ENCODE measurements around the gene ILF2. TPM values are rescaled to one million over a fixed set of nuclear protein-coding genes. Genes with fewer than 3 reads are reported as not detected.

ILF2 gene
- total and polyA plus RNA-seq, 2 of the 13 experiments (the other 11 are each of a cell fraction or from before 2014, with no cell fraction given): 292 to 366 TPM

GRCh38 chr1:153655333-153655732 lies 15.5 kb downstream of the ILF2 start (continued):
- TF ChIP-seq, protein P1, sequence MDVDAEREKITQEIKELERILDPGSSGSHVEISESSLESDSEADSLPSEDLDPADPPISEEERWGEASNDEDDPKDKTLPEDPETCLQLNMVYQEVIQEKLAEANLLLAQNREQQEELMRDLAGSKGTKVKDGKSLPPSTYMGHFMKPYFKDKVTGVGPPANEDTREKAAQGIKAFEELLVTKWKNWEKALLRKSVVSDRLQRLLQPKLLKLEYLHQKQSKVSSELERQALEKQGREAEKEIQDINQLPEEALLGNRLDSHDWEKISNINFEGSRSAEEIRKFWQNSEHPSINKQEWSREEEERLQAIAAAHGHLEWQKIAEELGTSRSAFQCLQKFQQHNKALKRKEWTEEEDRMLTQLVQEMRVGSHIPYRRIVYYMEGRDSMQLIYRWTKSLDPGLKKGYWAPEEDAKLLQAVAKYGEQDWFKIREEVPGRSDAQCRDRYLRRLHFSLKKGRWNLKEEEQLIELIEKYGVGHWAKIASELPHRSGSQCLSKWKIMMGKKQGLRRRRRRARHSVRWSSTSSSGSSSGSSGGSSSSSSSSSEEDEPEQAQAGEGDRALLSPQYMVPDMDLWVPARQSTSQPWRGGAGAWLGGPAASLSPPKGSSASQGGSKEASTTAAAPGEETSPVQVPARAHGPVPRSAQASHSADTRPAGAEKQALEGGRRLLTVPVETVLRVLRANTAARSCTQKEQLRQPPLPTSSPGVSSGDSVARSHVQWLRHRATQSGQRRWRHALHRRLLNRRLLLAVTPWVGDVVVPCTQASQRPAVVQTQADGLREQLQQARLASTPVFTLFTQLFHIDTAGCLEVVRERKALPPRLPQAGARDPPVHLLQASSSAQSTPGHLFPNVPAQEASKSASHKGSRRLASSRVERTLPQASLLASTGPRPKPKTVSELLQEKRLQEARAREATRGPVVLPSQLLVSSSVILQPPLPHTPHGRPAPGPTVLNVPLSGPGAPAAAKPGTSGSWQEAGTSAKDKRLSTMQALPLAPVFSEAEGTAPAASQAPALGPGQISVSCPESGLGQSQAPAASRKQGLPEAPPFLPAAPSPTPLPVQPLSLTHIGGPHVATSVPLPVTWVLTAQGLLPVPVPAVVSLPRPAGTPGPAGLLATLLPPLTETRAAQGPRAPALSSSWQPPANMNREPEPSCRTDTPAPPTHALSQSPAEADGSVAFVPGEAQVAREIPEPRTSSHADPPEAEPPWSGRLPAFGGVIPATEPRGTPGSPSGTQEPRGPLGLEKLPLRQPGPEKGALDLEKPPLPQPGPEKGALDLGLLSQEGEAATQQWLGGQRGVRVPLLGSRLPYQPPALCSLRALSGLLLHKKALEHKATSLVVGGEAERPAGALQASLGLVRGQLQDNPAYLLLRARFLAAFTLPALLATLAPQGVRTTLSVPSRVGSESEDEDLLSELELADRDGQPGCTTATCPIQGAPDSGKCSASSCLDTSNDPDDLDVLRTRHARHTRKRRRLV (CRISPR knock-in tag; IDR thresholded peaks at IDR 0.05): no peak
- peak; percentile 54 for TF ChIP-seq GATAD2A (CRISPR knock-in tag; IDR thresholded peaks at IDR 0.05)
- TF ChIP-seq, protein P2, sequence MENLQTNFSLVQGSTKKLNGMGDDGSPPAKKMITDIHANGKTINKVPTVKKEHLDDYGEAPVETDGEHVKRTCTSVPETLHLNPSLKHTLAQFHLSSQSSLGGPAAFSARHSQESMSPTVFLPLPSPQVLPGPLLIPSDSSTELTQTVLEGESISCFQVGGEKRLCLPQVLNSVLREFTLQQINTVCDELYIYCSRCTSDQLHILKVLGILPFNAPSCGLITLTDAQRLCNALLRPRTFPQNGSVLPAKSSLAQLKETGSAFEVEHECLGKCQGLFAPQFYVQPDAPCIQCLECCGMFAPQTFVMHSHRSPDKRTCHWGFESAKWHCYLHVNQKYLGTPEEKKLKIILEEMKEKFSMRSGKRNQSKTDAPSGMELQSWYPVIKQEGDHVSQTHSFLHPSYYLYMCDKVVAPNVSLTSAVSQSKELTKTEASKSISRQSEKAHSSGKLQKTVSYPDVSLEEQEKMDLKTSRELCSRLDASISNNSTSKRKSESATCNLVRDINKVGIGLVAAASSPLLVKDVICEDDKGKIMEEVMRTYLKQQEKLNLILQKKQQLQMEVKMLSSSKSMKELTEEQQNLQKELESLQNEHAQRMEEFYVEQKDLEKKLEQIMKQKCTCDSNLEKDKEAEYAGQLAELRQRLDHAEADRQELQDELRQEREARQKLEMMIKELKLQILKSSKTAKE (CRISPR knock-in tag; IDR thresholded peaks at IDR 0.05; ENCODE audit: borderline replicate concordance): no peak
- 0 out of 2 replicates have a peak, but pooled peaks have one; percentile 21 for TF ChIP-seq ZNF292 (CRISPR knock-in tag; IDR thresholded peaks at IDR 0.05; ENCODE audit: borderline replicate concordance, low read depth)
- no peak for TF ChIP-seq ZBTB37 (CRISPR knock-in tag; IDR thresholded peaks at IDR 0.05)
- no peak for TF ChIP-seq ZEB1 (IDR thresholded peaks at IDR 0.05; ENCODE audit: insufficient replicate concordance, low read depth)
- TF ChIP-seq ZNF770 (CRISPR knock-in tag; IDR thresholded peaks at IDR 0.05): no peak
- no peak for TF ChIP-seq PRDM10 (CRISPR knock-in tag; IDR thresholded peaks at IDR 0.05; ENCODE audit: low read depth)
